GM21381 (cell line): ENCODE results near the gene RACK1.
A peak's percentile ranks its signal among the peaks of the same experiment; 100 is the strongest.

Experiments used
- ATAC-seq: cut with Tn5 transposase; IDR thresholded peaks from one replicate; pipeline ENCODE4 v1.9.1; 2021; ENCODE audit warnings: mild to moderate bottlenecking, moderate library complexity; ENCODE audit not compliant: unreplicated experiment

The RACK1 gene

GRCh38 chr5:181198905-181199519 lies 44.7 kb downstream of the RACK1 start:
- peak; percentile 57 for ATAC-seq

- no peak for ATAC-seq
These were observed 45.5 kb downstream of the RACK1 start for GRCh38 chr5:181198106-181198685.

GRCh38 chr5:181197326-181197951 lies 46.3 kb downstream of the RACK1 start:
- no peak for ATAC-seq

GRCh38 chr5:181195249-181195761 lies 48.4 kb downstream of the RACK1 start:
- no peak for ATAC-seq

GRCh38 chr5:181194489-181195248 lies 49.0 kb downstream of the RACK1 start:
- ATAC-seq = no peak

GRCh38 chr5:181193656-181194055 lies 50.0 kb downstream of the RACK1 start:
- no peak for ATAC-seq

GRCh38 chr5:181192337-181193046 lies 51.2 kb downstream of the RACK1 start:
- ATAC-seq = no peak

GRCh38 chr5:181191526-181192336 lies 52.0 kb downstream of the RACK1 start:
- peak; percentile 62 for ATAC-seq

- ATAC-seq = peak; percentile 4
These were observed 52.8 kb downstream of the RACK1 start for GRCh38 chr5:181190711-181191525.

GRCh38 chr5:181189962-181190710 lies 53.6 kb downstream of the RACK1 start:
- ATAC-seq = no peak

GRCh38 chr5:181189363-181189961 lies 54.2 kb downstream of the RACK1 start:
- no peak for ATAC-seq

- peak; percentile 21 for ATAC-seq
These were observed 54.9 kb downstream of the RACK1 start for GRCh38 chr5:181188700-181189362.

- no peak for ATAC-seq
These were observed 56.0 kb downstream of the RACK1 start for GRCh38 chr5:181187500-181188213.

GRCh38 chr5:181186986-181187499 lies 56.7 kb downstream of the RACK1 start:
- no peak for ATAC-seq
